WTC11 (cell line): ENCODE measurements around the gene RPRD1A. TPM values are rescaled to one million over a fixed set of nuclear protein-coding genes. Genes with fewer than 3 reads are reported as not detected.
A peak's percentile ranks its signal among the peaks of the same experiment; 100 is the strongest.

Source experiments
- ATAC-seq: fragments of 200-7000 bp; cut with Tn5 transposase; 2 replicates; pipeline ENCODE4 v1.10.0; 2021; ENCODE audit warnings: mild to moderate bottlenecking, moderate library complexity
- CTCF ChIA-PET: fragments of 300-600 bp; sonication (Branson Sonifier 250); formaldehyde crosslinking; loops from one replicate; lab custom pipeline; 2021; ENCODE audit warnings: antibody characterized with exemption; lab: Charles Lee
- POLR2A ChIA-PET: fragments of 350-600 bp; sonication (Branson Sonifier 250); formaldehyde crosslinking; loops from one replicate; lab custom pipeline; 2021; ENCODE audit warnings: antibody characterized with exemption; lab: Charles Lee
- DNase-seq: peaks from one replicate; pipeline ENCODE4 v3.0.0; 2021; ENCODE audit warnings: low spot score
- H3K27ac Mint-ChIP-seq: 2 replicates; pipeline ENCODE4 v1.8.0; 2021; ENCODE audit warnings: mixed read lengths
- H3K27me3 Mint-ChIP-seq: 2 replicates; pipeline ENCODE4 v1.8.0; 2021; ENCODE audit warnings: low read depth, mild to moderate bottlenecking, moderate library complexity, mixed read lengths
- H3K36me3 Mint-ChIP-seq: 2 replicates; pipeline ENCODE4 v1.8.0; 2021; ENCODE audit warnings: mixed read lengths
- H3K4me1 Mint-ChIP-seq: 2 replicates; pipeline ENCODE4 v1.8.0; 2022; ENCODE audit warnings: mixed read lengths
- H3K4me3 Mint-ChIP-seq: 2 replicates; pipeline ENCODE4 v1.8.0; 2021; ENCODE audit warnings: mild to moderate bottlenecking, moderate library complexity, mixed read lengths
- H3K9me3 Mint-ChIP-seq: 2 replicates; pipeline ENCODE4 v1.8.0; 2021; ENCODE audit warnings: mixed read lengths
- CREB1 ChIP-seq: sonication (generic); formaldehyde crosslinking; IDR thresholded peaks from 2 replicates; pipeline ENCODE4 v1.8.0; 2023; ENCODE audit warnings: mild to moderate bottlenecking, missing genetic modification reagents
- CREM ChIP-seq: sonication (generic); formaldehyde crosslinking; IDR thresholded peaks from 2 replicates; pipeline ENCODE4 v1.8.1; 2022; ENCODE audit warnings: mild to moderate bottlenecking, missing genetic modification reagents, moderate library complexity
- EMX1 ChIP-seq: fragments of 250-450 bp; sonication (Bioruptor Pico); IDR thresholded peaks from 2 replicates; pipeline ENCODE4 v1.8.0; 2021; ENCODE audit warnings: mild to moderate bottlenecking
- FOXJ3 ChIP-seq: sonication (generic); formaldehyde crosslinking; IDR thresholded peaks from 2 replicates; pipeline ENCODE4 v1.9.0; 2021; ENCODE audit warnings: missing genetic modification reagents, mild to moderate bottlenecking, borderline replicate concordance
- FOXK1 ChIP-seq: sonication (generic); formaldehyde crosslinking; IDR thresholded peaks from 2 replicates; pipeline ENCODE4 v1.8.0; 2022; ENCODE audit warnings: mild to moderate bottlenecking, moderate library complexity, missing genetic modification reagents
- FOXP1 ChIP-seq: sonication (generic); formaldehyde crosslinking; IDR thresholded peaks from 2 replicates; pipeline ENCODE4 v1.8.0; 2022; ENCODE audit warnings: missing genetic modification reagents, mild to moderate bottlenecking, moderate library complexity, borderline replicate concordance
- GRHL2 ChIP-seq: fragments of 250-450 bp; sonication (Bioruptor Pico); IDR thresholded peaks from 2 replicates; pipeline ENCODE4 v1.8.0; 2022; ENCODE audit warnings: mild to moderate bottlenecking, moderate library complexity; ENCODE audit not compliant: insufficient replicate concordance, severe bottlenecking
- JUN ChIP-seq: sonication (generic); formaldehyde crosslinking; IDR thresholded peaks from 2 replicates; pipeline ENCODE4 v1.8.0; 2023; ENCODE audit warnings: mild to moderate bottlenecking, missing genetic modification reagents
- MXD4 ChIP-seq: fragments of 250-450 bp; sonication (Bioruptor Pico); IDR thresholded peaks from 2 replicates; pipeline ENCODE4 v1.8.0; 2021; ENCODE audit warnings: mild to moderate bottlenecking, moderate library complexity, borderline replicate concordance
- OVOL2 ChIP-seq: fragments of 250-450 bp; sonication (Bioruptor Pico); IDR thresholded peaks from 2 replicates; pipeline ENCODE4 v1.9.0; 2021; ENCODE audit warnings: mild to moderate bottlenecking, borderline replicate concordance
- PRRX2 ChIP-seq: fragments of 250-450 bp; sonication (Bioruptor Pico); IDR thresholded peaks from 2 replicates; pipeline ENCODE4 v1.8.0; 2021; ENCODE audit warnings: mild to moderate bottlenecking
- RELA ChIP-seq: sonication (generic); formaldehyde crosslinking; IDR thresholded peaks from 2 replicates; pipeline ENCODE4 v1.8.1; 2022; ENCODE audit warnings: missing genetic modification reagents, mild to moderate bottlenecking, borderline replicate concordance
- TEAD1 ChIP-seq: sonication (generic); formaldehyde crosslinking; IDR thresholded peaks from 2 replicates; pipeline ENCODE4 v1.8.0; 2022; ENCODE audit warnings: mild to moderate bottlenecking, missing genetic modification reagents
- TEAD4 ChIP-seq: sonication (generic); formaldehyde crosslinking; IDR thresholded peaks from 2 replicates; pipeline ENCODE4 v1.8.0; 2022; ENCODE audit warnings: mild to moderate bottlenecking, missing genetic modification reagents
- total RNA-seq: library from RNA; stranded (reverse); gene quantifications from 3 replicates; pipeline ENCODE4 v1.2.3, GENCODE V29; 2021
- TF ChIP-seq, protein P1 (sequence below): sonication (generic); formaldehyde crosslinking; IDR thresholded peaks from 2 replicates; pipeline ENCODE4 v1.8.0; 2022; ENCODE audit warnings: mild to moderate bottlenecking, missing genetic modification reagents
- TF ChIP-seq, protein P2 (sequence below): sonication (generic); formaldehyde crosslinking; IDR thresholded peaks from 2 replicates; pipeline ENCODE4 v1.8.1; 2022; ENCODE audit warnings: missing genetic modification reagents, borderline replicate concordance
- TF ChIP-seq, protein P3 (sequence below): fragments of 250-450 bp; sonication (Bioruptor Pico); IDR thresholded peaks from 2 replicates; pipeline ENCODE4 v1.9.0; 2021; ENCODE audit warnings: moderate library complexity, mild to moderate bottlenecking, inconsistent platforms, borderline replicate concordance
- TF ChIP-seq, protein P4 (sequence below): sonication (generic); formaldehyde crosslinking; IDR thresholded peaks from 2 replicates; pipeline ENCODE4 v1.8.1; 2022; ENCODE audit warnings: mild to moderate bottlenecking, missing genetic modification reagents, moderate library complexity, borderline replicate concordance
- TF ChIP-seq, protein P5 (sequence below): sonication (generic); formaldehyde crosslinking; IDR thresholded peaks from 2 replicates; pipeline ENCODE4 v1.8.0; 2022; ENCODE audit warnings: mild to moderate bottlenecking, missing genetic modification reagents
- TF ChIP-seq, protein P6 (sequence below): sonication (generic); formaldehyde crosslinking; IDR thresholded peaks from 2 replicates; pipeline ENCODE4 v1.8.0; 2023; ENCODE audit warnings: missing genetic modification reagents
- TF ChIP-seq, protein P7 (sequence below): fragments of 250-450 bp; sonication (Bioruptor Pico); IDR thresholded peaks from 2 replicates; pipeline ENCODE4 v1.8.0; 2021; ENCODE audit warnings: mild to moderate bottlenecking
- TF ChIP-seq, protein P8 (sequence below): sonication (generic); formaldehyde crosslinking; IDR thresholded peaks from 2 replicates; pipeline ENCODE4 v1.8.1; 2023; ENCODE audit warnings: mild to moderate bottlenecking, missing genetic modification reagents, moderate library complexity
- TF ChIP-seq, protein P9 (sequence below): fragments of 200-600 bp; IDR thresholded peaks from 2 replicates; pipeline ENCODE4 v1.8.0; 2022; ENCODE audit warnings: antibody characterized with exemption

Gene RPRD1A
- total RNA-seq, 1 experiment from 2014 or later, result 115 TPM

DNA sequence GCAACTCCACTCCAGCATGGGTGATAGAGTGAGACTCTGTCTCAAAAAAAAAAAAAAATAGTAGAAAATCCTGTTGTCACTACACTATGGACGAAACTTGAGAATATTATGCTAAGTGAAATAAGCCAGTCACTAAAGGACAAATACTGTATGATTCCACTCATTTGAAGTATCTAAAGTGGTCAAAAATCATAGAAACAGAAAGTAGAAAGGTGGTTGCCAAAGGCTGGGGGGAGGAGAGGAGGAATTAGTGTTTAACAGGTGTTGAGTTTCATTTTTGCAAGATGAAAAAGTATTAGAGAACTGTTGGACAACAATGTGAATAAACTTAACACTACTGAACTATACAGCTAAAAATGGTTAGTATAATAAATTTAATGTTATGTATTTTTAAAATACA is 113.7 kb downstream of the RPRD1A start:
- CTCF ChIA-PET, result no interaction called here
- H3K9me3 Mint-ChIP-seq, result peaks cover 10% of the 10 kb centered on the region
- ATAC-seq (no peak), DNase-seq (no peak)
- TF ChIP-seq, protein P1, sequence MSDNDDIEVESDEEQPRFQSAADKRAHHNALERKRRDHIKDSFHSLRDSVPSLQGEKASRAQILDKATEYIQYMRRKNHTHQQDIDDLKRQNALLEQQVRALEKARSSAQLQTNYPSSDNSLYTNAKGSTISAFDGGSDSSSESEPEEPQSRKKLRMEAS, result no peak
- TF ChIP-seq, protein P2, sequence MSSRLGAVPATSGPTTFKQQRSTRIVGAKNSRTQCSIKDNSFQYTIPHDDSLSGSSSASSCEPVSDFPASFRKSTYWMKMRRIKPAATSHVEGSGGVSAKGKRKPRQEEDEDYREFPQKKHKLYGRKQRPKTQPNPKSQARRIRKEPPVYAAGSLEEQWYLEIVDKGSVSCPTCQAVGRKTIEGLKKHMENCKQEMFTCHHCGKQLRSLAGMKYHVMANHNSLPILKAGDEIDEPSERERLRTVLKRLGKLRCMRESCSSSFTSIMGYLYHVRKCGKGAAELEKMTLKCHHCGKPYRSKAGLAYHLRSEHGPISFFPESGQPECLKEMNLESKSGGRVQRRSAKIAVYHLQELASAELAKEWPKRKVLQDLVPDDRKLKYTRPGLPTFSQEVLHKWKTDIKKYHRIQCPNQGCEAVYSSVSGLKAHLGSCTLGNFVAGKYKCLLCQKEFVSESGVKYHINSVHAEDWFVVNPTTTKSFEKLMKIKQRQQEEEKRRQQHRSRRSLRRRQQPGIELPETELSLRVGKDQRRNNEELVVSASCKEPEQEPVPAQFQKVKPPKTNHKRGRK (CRISPR knock-in tag), result no peak
- no peak for TF ChIP-seq EMX1
- TF ChIP-seq RELA (CRISPR knock-in tag), result no peak
- TF ChIP-seq TEAD4 (CRISPR knock-in tag), result no peak
- TF ChIP-seq, protein P3, sequence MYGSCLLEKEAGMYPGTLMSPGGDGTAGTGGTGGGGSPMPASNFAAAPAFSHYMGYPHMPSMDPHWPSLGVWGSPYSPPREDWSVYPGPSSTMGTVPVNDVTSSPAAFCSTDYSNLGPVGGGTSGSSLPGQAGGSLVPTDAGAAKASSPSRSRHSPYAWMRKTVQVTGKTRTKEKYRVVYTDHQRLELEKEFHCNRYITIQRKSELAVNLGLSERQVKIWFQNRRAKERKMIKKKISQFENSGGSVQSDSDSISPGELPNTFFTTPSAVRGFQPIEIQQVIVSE (CRISPR knock-in tag), result no peak
- no peak for TF ChIP-seq MXD4 (CRISPR knock-in tag)
- no peak for TF ChIP-seq CREB1
- TF ChIP-seq, protein P4, sequence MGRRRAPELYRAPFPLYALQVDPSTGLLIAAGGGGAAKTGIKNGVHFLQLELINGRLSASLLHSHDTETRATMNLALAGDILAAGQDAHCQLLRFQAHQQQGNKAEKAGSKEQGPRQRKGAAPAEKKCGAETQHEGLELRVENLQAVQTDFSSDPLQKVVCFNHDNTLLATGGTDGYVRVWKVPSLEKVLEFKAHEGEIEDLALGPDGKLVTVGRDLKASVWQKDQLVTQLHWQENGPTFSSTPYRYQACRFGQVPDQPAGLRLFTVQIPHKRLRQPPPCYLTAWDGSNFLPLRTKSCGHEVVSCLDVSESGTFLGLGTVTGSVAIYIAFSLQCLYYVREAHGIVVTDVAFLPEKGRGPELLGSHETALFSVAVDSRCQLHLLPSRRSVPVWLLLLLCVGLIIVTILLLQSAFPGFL (CRISPR knock-in tag), result no peak
- TF ChIP-seq, protein P5, sequence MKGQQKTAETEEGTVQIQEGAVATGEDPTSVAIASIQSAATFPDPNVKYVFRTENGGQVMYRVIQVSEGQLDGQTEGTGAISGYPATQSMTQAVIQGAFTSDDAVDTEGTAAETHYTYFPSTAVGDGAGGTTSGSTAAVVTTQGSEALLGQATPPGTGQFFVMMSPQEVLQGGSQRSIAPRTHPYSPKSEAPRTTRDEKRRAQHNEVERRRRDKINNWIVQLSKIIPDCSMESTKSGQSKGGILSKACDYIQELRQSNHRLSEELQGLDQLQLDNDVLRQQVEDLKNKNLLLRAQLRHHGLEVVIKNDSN (CRISPR knock-in tag), result no peak
- no peak for TF ChIP-seq JUN (CRISPR knock-in tag)
- no peak for TF ChIP-seq PRRX2 (CRISPR knock-in tag)
- no peaks in the 10 kb centered on the region for H3K27me3 Mint-ChIP-seq
- H3K4me3 Mint-ChIP-seq, result no peak overlapping the region
- POLR2A ChIA-PET, result no interaction called here
- peaks cover 15% of the 10 kb centered on the region for H3K4me1 Mint-ChIP-seq
- no peak overlapping the region for H3K27ac Mint-ChIP-seq
- H3K36me3 Mint-ChIP-seq, result peaks cover 6% of the 10 kb centered on the region

DNA sequence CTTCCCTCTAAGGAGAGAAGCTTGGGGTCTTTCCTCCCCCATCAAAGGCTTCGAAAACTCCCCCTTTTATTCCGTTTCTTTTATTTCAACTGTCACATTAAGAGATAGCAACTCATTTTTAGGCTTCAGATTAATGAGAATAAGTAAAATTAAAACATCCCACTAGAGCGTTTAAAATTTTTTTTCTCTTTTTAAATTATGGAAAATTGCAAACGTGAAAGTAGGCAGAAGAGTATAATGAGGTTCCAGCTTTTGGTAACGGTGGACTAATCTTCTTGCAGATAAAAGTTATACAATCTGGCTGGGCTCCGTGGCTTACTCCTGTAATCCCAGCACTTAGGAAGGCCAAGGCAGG is 116.8 kb downstream of the RPRD1A start:
- Mint-ChIP-seq H3K4me1 (peaks cover 37% of the 10 kb centered on the region), H3K36me3 (peaks cover 6% of the 10 kb centered on the region), H3K27ac (peak overlapping the region; percentile 81; the same call in 1 of the 2 replicates), H3K27me3 (no peaks in the 10 kb centered on the region), H3K4me3 (peak overlapping the region; percentile 79), H3K9me3 (peaks cover 10% of the 10 kb centered on the region)
- TF ChIP-seq FOXP1 (CRISPR knock-in tag), result no peak
- no peak for TF ChIP-seq FOXJ3
- no peak for TF ChIP-seq GRHL2 (CRISPR knock-in tag)
- no peak for TF ChIP-seq MXD4 (CRISPR knock-in tag)
- TF ChIP-seq, protein P6, sequence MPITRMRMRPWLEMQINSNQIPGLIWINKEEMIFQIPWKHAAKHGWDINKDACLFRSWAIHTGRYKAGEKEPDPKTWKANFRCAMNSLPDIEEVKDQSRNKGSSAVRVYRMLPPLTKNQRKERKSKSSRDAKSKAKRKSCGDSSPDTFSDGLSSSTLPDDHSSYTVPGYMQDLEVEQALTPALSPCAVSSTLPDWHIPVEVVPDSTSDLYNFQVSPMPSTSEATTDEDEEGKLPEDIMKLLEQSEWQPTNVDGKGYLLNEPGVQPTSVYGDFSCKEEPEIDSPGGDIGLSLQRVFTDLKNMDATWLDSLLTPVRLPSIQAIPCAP (CRISPR knock-in tag), result no peak
- TF ChIP-seq, protein P7, sequence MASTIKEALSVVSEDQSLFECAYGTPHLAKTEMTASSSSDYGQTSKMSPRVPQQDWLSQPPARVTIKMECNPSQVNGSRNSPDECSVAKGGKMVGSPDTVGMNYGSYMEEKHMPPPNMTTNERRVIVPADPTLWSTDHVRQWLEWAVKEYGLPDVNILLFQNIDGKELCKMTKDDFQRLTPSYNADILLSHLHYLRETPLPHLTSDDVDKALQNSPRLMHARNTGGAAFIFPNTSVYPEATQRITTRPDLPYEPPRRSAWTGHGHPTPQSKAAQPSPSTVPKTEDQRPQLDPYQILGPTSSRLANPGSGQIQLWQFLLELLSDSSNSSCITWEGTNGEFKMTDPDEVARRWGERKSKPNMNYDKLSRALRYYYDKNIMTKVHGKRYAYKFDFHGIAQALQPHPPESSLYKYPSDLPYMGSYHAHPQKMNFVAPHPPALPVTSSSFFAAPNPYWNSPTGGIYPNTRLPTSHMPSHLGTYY (CRISPR knock-in tag), result no peak
- no peak for TF ChIP-seq TEAD1 (CRISPR knock-in tag)
- TF ChIP-seq, protein P8, sequence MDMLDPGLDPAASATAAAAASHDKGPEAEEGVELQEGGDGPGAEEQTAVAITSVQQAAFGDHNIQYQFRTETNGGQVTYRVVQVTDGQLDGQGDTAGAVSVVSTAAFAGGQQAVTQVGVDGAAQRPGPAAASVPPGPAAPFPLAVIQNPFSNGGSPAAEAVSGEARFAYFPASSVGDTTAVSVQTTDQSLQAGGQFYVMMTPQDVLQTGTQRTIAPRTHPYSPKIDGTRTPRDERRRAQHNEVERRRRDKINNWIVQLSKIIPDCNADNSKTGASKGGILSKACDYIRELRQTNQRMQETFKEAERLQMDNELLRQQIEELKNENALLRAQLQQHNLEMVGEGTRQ, result 0 out of 2 replicates have a peak, but pooled peaks have one; percentile 27
- TF ChIP-seq OVOL2, result no peak
- TF ChIP-seq FOXK1, result no peak
- TF ChIP-seq, protein P9, sequence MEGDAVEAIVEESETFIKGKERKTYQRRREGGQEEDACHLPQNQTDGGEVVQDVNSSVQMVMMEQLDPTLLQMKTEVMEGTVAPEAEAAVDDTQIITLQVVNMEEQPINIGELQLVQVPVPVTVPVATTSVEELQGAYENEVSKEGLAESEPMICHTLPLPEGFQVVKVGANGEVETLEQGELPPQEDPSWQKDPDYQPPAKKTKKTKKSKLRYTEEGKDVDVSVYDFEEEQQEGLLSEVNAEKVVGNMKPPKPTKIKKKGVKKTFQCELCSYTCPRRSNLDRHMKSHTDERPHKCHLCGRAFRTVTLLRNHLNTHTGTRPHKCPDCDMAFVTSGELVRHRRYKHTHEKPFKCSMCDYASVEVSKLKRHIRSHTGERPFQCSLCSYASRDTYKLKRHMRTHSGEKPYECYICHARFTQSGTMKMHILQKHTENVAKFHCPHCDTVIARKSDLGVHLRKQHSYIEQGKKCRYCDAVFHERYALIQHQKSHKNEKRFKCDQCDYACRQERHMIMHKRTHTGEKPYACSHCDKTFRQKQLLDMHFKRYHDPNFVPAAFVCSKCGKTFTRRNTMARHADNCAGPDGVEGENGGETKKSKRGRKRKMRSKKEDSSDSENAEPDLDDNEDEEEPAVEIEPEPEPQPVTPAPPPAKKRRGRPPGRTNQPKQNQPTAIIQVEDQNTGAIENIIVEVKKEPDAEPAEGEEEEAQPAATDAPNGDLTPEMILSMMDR, result peak; percentile 49; the same call in 1 of the 2 replicates
- TF ChIP-seq CREM, result no peak
- ATAC-seq (no peak), DNase-seq (no peak)
- CTCF ChIA-PET, result interaction anchor here (0.7 to 2.5 kb wide), 37 partner anchors 11 to 443 kb away, joined by 3 to 39 read pairs (median 4); partner anchors contain the start of genes MOCOS and RMP24
- POLR2A ChIA-PET, result interaction anchor here (0.9 to 1.3 kb wide), 3 partner anchors 13 to 194 kb away, joined by 3 read pairs; partner anchors contain the start of gene RMP24
